ENCODE measurements around the gene DUSP28. TPM values are rescaled to one million over a fixed set of nuclear protein-coding genes. Genes with fewer than 3 reads are reported as not detected.

Gene DUSP28
- total RNA-seq, 1 donor from 2014 or later, result 2.8 TPM

GRCh38 chr2:240551811-240552210, 8.3 kb upstream of the DUSP28 start:
- no peak overlapping the region for H3K27ac Mint-ChIP-seq (ENCODE audit: unreplicated experiment)
- H3K9me3 Mint-ChIP-seq (ENCODE audit: unreplicated experiment), result peaks cover 2% of the 10 kb centered on the region
- peaks cover 16% of the 10 kb centered on the region for H3K36me3 Mint-ChIP-seq (ENCODE audit: unreplicated experiment)
- no peaks in the 10 kb centered on the region for H3K27me3 Mint-ChIP-seq (ENCODE audit: unreplicated experiment)
- TF ChIP-seq, protein P1, sequence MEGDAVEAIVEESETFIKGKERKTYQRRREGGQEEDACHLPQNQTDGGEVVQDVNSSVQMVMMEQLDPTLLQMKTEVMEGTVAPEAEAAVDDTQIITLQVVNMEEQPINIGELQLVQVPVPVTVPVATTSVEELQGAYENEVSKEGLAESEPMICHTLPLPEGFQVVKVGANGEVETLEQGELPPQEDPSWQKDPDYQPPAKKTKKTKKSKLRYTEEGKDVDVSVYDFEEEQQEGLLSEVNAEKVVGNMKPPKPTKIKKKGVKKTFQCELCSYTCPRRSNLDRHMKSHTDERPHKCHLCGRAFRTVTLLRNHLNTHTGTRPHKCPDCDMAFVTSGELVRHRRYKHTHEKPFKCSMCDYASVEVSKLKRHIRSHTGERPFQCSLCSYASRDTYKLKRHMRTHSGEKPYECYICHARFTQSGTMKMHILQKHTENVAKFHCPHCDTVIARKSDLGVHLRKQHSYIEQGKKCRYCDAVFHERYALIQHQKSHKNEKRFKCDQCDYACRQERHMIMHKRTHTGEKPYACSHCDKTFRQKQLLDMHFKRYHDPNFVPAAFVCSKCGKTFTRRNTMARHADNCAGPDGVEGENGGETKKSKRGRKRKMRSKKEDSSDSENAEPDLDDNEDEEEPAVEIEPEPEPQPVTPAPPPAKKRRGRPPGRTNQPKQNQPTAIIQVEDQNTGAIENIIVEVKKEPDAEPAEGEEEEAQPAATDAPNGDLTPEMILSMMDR (IDR thresholded peaks at IDR 0.05; ENCODE audit: partially characterized antibody, unreplicated experiment), result no peak
- no peak overlapping the region for H3K4me3 Mint-ChIP-seq (ENCODE audit: unreplicated experiment)
- DNase-seq, result no peak
- H3K4me1 Mint-ChIP-seq (ENCODE audit: low read depth, unreplicated experiment), result no peaks in the 10 kb centered on the region

GRCh38 chr2:240553956-240554480, 6.1 kb upstream of the DUSP28 start:
- no peaks in the 10 kb centered on the region for H3K27me3 Mint-ChIP-seq (ENCODE audit: unreplicated experiment)
- no peak for DNase-seq
- peaks cover 2% of the 10 kb centered on the region for H3K9me3 Mint-ChIP-seq (ENCODE audit: unreplicated experiment)
- no peak overlapping the region for H3K4me3 Mint-ChIP-seq (ENCODE audit: unreplicated experiment)
- peaks cover 20% of the 10 kb centered on the region for H3K36me3 Mint-ChIP-seq (ENCODE audit: unreplicated experiment)
- H3K4me1 Mint-ChIP-seq (ENCODE audit: low read depth, unreplicated experiment), result no peaks in the 10 kb centered on the region
- H3K27ac Mint-ChIP-seq (ENCODE audit: unreplicated experiment), result no peak overlapping the region
- TF ChIP-seq, protein P1 (IDR thresholded peaks at IDR 0.05; ENCODE audit: partially characterized antibody, unreplicated experiment), result no peak

DNA sequence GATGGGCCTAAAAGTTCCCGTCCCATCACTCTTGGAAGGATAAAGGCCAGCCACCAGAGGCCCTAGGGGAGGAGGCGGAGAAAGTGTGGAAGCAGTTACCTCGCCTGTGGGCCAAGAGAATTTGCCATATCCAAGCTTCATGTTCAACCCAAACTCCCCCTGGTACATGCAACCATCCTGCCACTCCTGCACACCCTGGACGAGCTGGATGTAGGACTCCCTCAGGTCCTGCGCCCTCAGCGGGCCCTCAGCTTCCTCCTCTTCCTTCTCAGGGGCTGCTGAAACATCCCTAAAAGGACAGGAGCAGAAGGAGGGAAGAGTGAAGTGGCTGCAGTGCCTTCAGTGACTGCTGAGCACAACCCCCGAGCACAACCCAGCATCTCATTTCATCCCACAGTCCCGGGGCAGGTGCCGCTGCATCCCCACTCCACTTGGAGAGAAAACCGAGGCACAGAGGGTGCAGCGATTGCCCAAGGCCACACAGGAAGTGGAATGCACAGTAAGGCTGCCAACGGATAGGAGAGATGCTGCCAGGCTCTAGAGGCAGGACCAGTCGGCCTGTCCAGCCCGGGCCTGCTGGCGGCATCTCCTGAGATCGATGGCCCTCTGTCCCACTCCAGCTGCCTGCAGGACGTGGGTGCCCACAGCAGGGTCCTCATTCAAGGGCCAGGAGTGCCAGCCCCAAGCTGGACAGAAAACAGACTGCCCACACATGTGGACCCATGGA, 5.2 kb upstream of the DUSP28 start:
- peaks cover 6% of the 10 kb centered on the region for H3K9me3 Mint-ChIP-seq (ENCODE audit: unreplicated experiment)
- H3K27me3 Mint-ChIP-seq (ENCODE audit: unreplicated experiment), result peaks cover 3% of the 10 kb centered on the region
- DNase-seq, result no peak

GRCh38 chr2:240555541-240556250, 4.5 kb upstream of the DUSP28 start:
- H3K9me3 Mint-ChIP-seq (ENCODE audit: unreplicated experiment), result peaks cover 7% of the 10 kb centered on the region
- TF ChIP-seq, protein P1 (IDR thresholded peaks at IDR 0.05; ENCODE audit: partially characterized antibody, unreplicated experiment), result no peak
- H3K4me1 Mint-ChIP-seq (ENCODE audit: low read depth, unreplicated experiment), result peaks cover 2% of the 10 kb centered on the region
- no peak overlapping the region for H3K27ac Mint-ChIP-seq (ENCODE audit: unreplicated experiment)
- no peak overlapping the region for H3K4me3 Mint-ChIP-seq (ENCODE audit: unreplicated experiment)
- H3K27me3 Mint-ChIP-seq (ENCODE audit: unreplicated experiment), result peaks cover 4% of the 10 kb centered on the region
- no peak for DNase-seq
- H3K36me3 Mint-ChIP-seq (ENCODE audit: unreplicated experiment), result peaks cover 19% of the 10 kb centered on the region

More for the DNA sequence above, 5.2 kb upstream of the DUSP28 start:
- TF ChIP-seq, protein P1 (IDR thresholded peaks at IDR 0.05; ENCODE audit: partially characterized antibody, unreplicated experiment), result no peak
- Mint-ChIP-seq H3K36me3 (ENCODE audit: unreplicated experiment) (peaks cover 20% of the 10 kb centered on the region), H3K4me1 (ENCODE audit: low read depth, unreplicated experiment) (peaks cover 1% of the 10 kb centered on the region), H3K4me3 (ENCODE audit: unreplicated experiment) (no peak overlapping the region), H3K27ac (ENCODE audit: unreplicated experiment) (no peak overlapping the region)
